GM12891 (cell line): ENCODE results near the gene TEX54.

Source experiments
- PAX5 ChIP-seq: IDR thresholded peaks from 2 replicates; pipeline ENCODE4 v1.6.1; 2011; ENCODE audit warnings: low read length, moderate library complexity, mild to moderate bottlenecking; ENCODE audit not compliant: insufficient read depth, severe bottlenecking
- POLR2A ChIP-seq: IDR thresholded peaks from 2 replicates; pipeline ENCODE4 v1.6.1; 2011; ENCODE audit warnings: low read depth, low read length, control low read depth
- POLR2AphosphoS5 ChIP-seq: IDR thresholded peaks from 2 replicates; pipeline ENCODE4 v1.6.1; 2011; ENCODE audit warnings: low read depth, low read length, control low read depth
- POU2F2 ChIP-seq: IDR thresholded peaks from 2 replicates; pipeline ENCODE4 v1.6.1; 2011; ENCODE audit warnings: low read depth, mild to moderate bottlenecking, control low read depth, low read length, moderate library complexity
- SPI1 ChIP-seq: IDR thresholded peaks from 2 replicates; pipeline ENCODE4 v1.6.1; 2011; ENCODE audit warnings: low read depth, low read length, control low read depth
- TAF1 ChIP-seq: IDR thresholded peaks from 2 replicates; pipeline ENCODE4 v1.6.1; 2011; ENCODE audit warnings: low read depth, low read length, control low read depth

- no peak for TF ChIP-seq POLR2AphosphoS5
- TF ChIP-seq POLR2A = no peak
- TF ChIP-seq TAF1 = no peak; the same call in 1 of the 2 replicates
- no peak for TF ChIP-seq SPI1
- no peak for TF ChIP-seq PAX5
- no peak for TF ChIP-seq POU2F2
These were observed 28.1 kb downstream of the TEX54 start for GRCh38 chr11:62804310-62805075.
